LNCaP clone FGC (cell line): ENCODE measurements around the gene CISTR.

Experiments
- DNase-seq: peaks from one replicate; pipeline ENCODE4 v3.0.0-alpha.2; 2011; ENCODE audit warnings: low read depth
- H3K4me3 ChIP-seq: 2 replicates; pipeline ENCODE4 v1.5.1; 2011; ENCODE audit warnings: mild to moderate bottlenecking, low read depth, low read length, control low read depth
- TF ChIP-seq, protein P1 (sequence below): IDR thresholded peaks from 2 replicates; pipeline ENCODE4 v1.5.1; 2012; ENCODE audit warnings: mild to moderate bottlenecking; ENCODE audit not compliant: control insufficient read depth, insufficient read depth; ENCODE audit errors: extremely low read depth

The CISTR gene

DNA sequence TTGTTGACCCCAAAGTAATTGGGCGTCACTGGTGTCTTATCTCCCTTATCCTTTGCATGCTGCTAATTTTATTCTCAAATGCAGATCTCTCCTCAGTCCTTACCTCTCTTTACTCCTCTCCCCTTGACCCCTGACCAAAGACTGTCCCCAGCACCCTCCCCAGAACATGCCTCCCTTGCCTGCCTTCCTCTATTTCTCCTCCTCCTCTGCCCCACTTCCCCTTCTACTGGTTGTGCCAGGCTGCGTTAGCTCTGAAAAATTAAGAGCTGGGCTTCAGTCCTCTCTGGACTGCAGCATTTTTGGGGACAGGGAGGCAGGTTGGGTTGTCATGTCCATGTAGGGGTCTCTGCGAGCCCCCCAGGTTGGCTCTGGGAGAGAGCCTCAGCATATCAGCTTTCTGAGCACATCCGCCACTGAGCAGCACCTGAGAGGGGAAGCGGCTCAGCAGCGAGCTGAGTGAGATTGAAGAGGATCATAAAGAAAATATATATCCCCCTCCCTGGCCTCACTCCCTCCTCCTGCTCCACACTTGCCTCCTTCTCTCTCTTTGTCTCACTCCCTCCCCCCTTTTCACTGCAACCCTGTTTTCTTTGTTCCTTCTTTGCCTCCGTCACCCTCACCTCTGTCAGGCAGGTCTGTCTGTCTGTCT, 6.4 kb upstream of the CISTR start:
- TF ChIP-seq, protein P1, sequence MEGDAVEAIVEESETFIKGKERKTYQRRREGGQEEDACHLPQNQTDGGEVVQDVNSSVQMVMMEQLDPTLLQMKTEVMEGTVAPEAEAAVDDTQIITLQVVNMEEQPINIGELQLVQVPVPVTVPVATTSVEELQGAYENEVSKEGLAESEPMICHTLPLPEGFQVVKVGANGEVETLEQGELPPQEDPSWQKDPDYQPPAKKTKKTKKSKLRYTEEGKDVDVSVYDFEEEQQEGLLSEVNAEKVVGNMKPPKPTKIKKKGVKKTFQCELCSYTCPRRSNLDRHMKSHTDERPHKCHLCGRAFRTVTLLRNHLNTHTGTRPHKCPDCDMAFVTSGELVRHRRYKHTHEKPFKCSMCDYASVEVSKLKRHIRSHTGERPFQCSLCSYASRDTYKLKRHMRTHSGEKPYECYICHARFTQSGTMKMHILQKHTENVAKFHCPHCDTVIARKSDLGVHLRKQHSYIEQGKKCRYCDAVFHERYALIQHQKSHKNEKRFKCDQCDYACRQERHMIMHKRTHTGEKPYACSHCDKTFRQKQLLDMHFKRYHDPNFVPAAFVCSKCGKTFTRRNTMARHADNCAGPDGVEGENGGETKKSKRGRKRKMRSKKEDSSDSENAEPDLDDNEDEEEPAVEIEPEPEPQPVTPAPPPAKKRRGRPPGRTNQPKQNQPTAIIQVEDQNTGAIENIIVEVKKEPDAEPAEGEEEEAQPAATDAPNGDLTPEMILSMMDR = no peak
- DNase-seq = no peak

GRCh38 chr12:53757101-53757770, 5.5 kb upstream of the CISTR start:
- H3K4me3 ChIP-seq = no peak overlapping the region
- DNase-seq = no peak
- TF ChIP-seq, protein P1 = peak; percentile 78

More for the DNA sequence above, 6.4 kb upstream of the CISTR start:
- no peak overlapping the region for H3K4me3 ChIP-seq

DNA sequence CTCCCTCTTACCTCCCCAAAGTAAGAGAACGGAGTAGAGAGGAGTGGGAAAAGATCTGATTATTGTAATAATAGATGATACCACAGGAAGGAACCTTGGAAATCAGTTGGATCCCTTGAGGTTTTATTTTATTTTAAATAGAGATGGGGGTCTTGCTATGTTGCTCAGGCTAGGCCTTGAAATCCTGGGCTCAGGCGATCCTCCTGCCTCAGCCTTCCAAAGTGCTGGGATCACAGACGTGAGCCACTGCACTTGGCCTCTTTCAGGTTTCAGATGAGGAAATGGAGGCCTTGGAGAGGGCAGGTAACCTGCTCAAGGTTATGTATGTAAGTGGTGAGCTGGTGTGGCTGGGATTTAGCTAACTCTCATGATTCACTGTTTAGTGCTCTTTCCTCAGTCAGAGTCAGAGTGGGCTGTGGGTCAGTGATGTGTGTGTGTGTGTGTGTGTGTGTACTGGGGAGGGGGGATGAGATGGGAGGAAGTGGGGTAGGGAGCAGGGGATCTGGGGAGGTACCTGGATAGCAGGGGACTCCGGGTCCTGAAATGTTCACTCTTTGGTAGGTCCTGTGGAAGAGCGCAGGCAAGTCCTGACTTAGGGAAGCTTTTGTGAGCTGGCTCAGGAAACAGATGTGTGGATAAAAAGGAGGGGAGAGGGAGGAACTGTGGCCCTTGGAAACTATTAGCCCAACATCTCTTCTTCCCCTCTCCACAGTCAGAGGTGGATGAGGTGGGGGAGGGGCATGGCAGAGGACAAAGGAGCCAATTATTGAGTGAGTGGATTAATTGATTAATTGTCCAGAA, 4.7 kb upstream of the CISTR start:
- no peak for DNase-seq
- H3K4me3 ChIP-seq = no peak overlapping the region
- TF ChIP-seq, protein P1 = no peak

GRCh38 chr12:53755893-53756292, 4.1 kb upstream of the CISTR start:
- H3K4me3 ChIP-seq = no peak overlapping the region
- no peak for DNase-seq
- TF ChIP-seq, protein P1 = no peak

- TF ChIP-seq, protein P1 = no peak
- no peak for DNase-seq
- H3K4me3 ChIP-seq = no peak overlapping the region
Observed at GRCh38 chr12:53755451-53755891, 3.7 kb upstream of the CISTR start.

DNA sequence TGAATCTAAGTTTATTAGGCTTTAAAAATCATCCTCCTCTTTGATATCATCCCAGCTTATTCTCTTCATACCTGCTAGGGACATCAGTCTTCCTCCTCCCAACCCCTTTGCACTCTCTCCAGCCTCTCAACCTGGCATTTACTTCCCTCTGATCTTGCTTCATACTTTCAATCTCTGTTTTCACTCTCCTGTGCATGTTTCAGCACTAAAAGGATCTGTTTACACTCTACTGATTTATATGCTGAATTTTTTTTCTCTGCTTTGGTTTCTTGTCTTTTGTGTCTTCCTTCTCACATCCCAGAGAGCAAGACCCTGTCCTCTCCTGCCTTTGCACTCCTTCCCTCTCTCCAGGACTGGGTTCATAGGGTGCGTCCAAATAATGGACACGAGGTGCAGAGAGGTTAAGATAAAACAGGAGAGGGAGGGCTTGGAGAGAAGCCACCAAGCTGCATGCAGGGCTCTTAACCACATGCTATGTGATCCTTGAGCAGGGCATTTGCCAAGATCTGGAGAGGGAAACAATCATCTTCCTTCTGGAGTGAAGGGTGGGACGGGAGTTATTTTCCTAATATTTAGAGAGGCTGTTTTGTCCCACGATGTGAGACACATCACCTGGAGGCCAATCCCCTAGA, 3.0 kb upstream of the CISTR start:
- H3K4me3 ChIP-seq = no peak overlapping the region
- peak; percentile 88 for DNase-seq
- TF ChIP-seq, protein P1 = no peak
